NCI-H1092 (cell line): ENCODE data around the gene SNRPD3.

ENCODE experiments used
- DNase-seq: peaks from one replicate; lab custom pipeline; 2025; lab: John Stamatoyannopoulos, UW

Gene SNRPD3

DNA sequence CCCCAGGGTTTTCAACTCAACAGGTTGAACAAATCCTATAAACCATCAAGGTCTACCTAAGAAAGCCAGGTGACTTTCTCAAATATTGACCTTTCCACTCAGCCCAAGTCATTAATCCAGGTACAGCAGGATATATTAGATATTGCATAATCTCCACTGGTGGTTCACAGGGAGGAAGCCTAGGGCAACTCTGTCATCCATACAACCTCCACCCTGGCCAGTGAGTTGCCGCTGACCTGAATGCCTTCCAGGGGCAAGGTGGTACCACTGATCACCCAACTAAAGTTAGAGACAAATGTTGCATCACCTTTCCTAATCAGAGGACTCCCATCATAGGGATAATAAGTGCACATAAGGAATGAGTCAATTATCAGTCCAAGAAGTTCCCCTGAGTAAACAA lies 23.7 kb upstream of the SNRPD3 start:
- DNase-seq = no peak

DNA sequence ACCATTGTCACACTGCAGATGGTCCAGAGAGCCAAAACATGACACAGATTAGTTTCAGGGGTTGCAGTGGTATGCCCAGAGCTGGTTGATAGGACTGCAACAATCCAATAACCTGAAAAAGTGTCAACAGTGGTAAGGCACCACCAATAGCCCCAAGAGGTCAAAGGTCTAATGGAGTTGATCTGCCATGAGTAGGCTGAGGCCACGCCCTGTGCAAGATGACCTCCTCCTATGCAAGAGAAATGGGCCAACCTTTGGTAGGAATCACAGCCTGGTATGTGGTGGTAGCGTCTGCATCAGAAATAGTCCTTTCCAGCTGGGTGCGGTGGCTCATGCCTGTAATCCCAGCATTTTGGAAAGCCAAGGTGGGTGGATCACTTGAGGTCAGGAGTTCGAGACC lies 20.5 kb upstream of the SNRPD3 start:
- no peak for DNase-seq

DNA sequence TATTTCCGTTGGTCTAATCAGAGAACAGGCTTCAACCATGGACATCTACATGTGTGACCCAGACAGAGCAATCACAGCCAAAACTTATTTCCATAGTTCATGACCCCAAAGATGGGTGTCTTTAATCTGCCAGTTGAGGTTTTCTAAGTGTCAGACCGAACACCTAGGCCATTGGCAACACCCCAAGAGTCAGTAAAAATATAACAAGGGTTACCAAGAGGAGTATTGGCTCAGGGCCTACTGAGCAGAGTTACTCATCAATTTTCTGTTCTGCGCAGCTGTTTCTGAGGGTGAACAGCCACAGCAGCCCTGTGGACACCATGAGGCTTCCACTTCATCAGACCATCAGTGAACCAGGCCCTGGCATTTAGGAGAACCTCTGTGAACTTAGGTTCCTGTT lies 19.7 kb upstream of the SNRPD3 start:
- DNase-seq = no peak

GRCh38 chr22:24540470-24540869 lies 15.3 kb upstream of the SNRPD3 start:
- no peak for DNase-seq

DNA sequence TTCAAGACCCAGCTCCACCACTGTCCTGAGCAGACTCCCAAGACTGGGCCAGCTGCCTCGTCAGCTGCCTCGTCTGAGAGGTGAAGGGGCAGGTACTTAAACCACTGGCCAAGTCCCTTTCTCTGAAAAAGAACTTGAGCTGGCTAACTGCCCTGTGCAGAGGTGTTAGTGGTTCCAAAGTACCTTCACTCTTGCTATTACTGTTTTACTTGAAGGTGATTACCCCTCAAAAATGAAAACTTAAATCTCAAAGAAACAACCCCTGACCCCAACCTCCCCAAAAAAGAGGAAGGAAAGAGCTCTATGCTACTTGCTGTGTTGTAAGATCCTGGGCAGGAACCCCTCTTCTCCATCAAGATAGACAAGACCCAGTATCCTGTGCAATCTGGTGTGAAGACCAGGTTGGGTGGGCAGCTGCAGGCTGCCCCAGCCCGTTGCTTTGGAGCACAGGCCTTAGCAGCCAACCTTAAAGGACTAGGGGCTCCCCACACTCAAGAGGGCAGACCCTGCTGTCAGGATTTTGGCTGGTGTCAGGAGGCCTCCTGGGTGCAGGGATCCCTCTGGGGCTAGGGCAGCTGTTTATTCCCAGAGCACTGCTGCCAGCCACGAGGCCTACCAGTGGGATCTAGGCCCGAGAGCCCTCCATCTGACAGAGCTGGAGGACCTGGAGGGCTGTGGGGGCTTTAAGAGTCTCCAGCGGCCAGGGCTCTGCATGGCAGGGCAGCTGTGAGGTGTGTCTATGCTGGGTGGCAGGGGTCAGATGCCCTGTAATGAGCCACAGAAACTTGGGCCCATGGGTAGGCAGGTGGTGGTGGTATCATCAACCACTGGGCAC lies 13.9 kb upstream of the SNRPD3 start:
- no peak for DNase-seq

DNA sequence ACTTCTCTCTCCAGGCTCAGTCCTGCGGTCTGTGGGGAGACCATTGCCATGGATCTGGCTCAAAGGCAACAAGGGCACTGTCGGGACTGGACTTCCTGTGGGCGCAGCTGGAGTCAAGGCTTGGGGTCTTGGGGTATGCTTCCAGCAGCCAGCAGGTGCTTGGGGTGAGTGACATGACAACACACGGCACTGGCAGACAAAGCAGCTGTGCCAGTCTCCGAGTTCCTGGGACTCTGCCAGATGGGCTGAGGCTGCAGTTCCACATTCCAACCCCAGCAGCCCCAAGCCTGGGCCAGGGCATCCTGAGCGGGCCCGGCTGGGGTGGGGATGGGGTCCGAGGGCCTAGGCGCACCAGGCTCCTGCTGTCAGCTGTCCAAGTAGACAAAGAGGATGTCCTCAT lies 13.2 kb upstream of the SNRPD3 start:
- DNase-seq = no peak

DNA sequence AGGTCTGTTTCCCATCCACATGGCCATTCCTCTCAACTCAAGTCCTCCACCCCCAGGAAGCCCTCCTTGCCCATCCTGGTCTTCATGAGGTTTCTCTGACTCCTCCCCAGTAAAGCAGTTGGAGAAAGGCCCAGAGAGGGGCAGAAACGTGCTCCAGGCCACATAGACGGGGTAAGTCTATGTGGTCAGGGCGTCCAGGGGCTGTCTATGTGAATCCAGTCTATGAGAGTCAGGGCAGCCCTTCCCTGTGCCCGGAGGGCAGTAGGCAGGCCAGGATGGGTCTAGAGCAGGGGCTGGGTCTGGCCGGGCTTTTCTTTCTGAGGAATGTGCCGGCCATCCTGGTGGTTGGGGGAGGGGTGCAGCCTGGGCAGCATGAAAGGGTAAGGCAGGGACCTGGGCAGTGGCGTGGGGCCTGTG lies 12.6 kb upstream of the SNRPD3 start:
- no peak for DNase-seq

GRCh38 chr22:24543679-24544243 lies 12.0 kb upstream of the SNRPD3 start:
- DNase-seq = no peak

DNA sequence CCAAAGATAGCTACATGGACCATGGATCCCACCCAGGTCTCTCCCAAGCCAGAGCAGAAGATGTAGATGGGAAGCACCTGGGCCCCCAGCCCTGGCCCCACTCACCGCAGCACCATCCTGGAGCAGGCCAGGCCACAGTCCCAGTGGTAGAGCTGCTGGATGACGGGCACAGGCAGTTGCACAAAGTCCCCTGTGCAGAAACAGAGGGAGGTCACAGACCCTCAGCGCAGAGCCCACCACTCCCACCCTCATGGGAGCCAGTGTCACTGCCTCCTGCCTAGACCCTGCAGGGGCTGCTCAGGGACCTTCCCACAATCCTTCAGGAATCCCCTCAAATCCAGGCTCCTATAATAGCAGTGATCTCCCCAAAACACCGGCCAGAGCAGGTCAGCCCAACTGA lies 7.0 kb upstream of the SNRPD3 start:
- DNase-seq = no peak

GRCh38 chr22:24550028-24550901 lies 5.5 kb upstream of the SNRPD3 start:
- no peak for DNase-seq

- DNase-seq = no peak
Measured at GRCh38 chr22:24550902-24551435, 4.8 kb upstream of the SNRPD3 start.

DNA sequence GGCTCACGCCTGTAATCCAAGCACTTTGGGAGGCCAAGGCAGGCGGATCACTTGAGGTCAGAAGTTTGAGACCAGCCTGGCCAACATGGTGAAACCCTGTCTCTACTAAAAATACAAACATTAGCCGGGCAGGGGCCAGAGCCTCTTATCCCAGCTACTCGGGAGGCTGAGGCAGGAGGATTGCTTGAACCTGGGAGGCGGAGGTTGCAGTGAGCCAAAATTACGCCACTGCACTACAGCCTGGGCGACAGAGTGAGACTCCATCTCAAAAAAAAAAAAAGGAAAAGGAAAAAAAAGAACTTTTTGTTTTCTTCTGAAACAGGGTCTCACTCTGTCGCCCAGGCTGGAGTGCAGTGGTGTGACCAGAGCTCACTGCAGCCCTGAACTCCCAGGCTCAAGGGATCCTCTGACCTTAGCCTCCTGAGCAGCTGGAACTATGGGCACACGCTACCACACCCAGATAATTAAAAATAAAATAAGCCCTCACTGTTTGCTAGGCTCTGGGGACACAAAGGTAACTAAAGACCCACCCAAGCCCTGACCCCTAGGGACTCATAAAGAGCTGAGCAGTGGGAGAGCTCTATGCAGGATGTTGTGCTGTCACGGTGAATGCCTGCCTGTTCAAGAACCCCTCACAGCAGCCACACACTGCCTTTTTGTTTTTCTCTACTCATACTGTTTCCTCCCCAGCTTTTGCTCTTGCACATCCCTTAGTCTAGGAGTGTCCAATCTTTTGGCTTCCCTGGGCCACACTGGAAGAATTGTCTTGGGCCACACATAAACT lies 3.1 kb upstream of the SNRPD3 start:
- DNase-seq = peak; percentile 50

DNA sequence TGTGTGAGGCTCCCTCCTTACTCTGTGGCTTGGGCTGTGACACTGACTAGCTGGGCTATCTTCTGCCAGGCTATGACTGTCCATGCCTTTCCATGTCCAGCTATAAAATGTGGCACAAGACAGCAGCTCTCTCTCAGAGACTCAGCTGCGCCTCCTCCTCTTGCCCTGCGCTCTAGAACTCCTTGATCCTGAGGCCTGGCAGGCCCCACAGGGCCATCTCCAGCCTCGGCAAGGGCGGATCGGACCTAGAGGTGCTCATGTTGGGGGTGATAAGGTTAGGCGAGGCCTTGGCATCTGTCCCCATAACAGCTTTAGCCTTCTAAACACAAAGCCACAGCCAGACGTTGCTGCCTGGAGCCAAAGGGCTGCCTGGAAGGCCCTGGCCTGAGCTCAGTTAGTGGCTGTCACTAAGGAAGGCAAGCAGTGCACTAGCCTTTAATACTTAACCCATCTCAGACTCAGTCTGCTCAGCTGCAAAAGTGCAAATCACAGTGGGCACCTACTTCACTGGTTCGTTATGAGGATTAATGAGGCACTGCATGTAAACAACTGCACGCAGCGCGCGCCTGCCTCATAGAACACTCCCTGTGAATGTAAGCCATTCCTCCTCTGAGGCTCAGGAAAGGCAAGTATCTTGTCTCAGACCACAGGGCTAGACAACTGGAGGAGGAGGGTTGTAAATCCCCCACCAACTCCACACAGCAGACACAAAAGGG lies 2.0 kb upstream of the SNRPD3 start:
- no peak for DNase-seq

DNA sequence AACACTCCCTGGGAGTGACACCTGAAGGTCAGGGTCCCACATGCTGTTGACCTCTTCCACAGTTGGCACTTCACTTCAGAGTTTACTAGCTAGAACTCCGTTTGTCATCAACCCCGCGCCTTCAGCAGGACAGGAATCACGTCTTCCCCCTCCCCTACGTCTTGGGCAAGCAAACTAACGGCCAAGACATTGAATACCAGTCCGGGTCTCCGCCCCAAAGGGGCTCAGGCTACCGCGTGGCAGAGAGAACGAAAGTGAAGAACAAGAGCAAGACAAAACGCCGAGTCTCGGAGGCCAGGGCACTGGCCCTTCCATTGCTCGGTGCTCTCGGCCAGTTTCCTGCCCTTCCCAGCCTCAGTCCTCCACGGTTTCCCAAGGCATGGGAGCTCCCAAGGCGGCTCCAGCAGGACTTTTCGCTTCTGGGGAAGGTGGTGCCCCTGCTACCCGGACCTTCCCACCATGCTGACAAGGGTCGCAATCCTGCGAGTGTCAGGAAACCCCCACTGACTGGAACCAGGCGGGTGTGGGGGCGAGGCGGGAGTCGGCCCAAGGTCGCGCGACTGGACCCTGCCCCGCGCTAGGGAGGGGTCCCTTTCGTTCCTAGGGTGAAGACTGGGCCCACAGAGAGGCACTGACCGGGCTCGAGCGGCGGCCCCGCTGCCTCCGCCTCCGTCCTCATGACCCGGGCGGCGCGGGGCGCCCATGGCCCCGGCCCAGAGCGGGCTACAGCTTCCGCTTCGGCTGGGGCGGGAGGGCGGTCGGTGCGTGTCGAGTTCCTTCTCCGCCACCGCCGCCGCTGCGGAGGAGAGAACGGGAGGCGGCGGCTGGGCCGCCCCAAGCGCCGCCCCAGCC lies 1.3 kb upstream of the SNRPD3 start, which contains the start of gene GUCD1:
TSS of gene GUCD1 (minus strand) at position 826 of the 852 bp plus-strand sequence. CDS start at position 679, 147 bp downstream.
- DNase-seq = peak; percentile 6

GRCh38 chr22:24559471-24559870 lies 3.7 kb downstream of the SNRPD3 start:
- no peak for DNase-seq

DNA sequence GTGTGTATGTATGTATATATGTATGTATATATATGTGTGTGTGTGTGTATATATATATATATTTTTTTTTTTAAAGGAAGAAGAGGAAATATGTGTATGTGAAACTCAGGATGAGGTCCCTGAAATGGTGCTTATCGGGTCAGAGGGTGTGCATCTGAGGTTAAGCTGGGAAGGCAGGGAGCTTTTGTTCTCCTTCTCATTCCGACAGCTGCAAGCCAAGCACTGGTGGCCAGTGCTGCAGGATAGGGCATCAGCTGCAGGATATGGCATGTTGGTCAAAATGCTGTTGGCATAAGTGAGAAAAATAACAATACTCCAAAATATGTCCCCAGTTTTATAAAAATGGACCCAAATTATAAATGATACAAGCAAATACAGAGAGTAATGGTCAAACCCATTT lies 7.4 kb downstream of the SNRPD3 start:
- no peak for DNase-seq

DNA sequence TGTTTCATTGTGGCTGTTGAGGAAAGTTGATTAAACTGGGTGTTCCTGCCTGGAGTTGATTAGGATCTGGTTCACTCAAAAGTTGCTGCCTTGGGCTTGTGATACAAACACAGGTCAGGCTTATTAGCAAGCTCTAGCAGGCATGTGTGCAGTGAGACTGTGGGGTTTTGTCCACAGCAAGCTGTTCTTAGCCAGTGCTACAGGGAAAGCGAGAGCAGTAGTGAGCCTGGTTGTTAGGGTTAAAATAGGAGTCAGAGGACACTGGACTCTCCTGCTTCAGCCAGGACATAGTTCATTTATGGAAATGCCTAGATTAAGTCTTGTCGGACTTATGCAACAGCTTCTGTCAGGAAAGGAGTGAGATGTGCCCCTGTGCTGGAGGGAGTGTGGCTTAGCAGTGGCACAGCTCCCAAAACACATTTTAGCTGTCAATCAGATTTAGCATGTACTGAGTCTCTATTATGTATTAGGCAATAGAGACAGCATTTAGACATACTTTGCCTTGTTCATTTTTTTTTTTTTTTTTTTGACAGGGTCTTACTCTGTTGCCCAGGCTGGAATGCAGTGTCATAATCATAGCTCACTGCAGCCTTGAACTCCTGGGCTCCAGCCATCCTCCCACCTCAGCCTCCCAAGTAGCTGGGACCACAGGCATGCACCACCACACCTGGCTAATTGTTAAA lies 8.7 kb downstream of the SNRPD3 start:
- no peak for DNase-seq

DNA sequence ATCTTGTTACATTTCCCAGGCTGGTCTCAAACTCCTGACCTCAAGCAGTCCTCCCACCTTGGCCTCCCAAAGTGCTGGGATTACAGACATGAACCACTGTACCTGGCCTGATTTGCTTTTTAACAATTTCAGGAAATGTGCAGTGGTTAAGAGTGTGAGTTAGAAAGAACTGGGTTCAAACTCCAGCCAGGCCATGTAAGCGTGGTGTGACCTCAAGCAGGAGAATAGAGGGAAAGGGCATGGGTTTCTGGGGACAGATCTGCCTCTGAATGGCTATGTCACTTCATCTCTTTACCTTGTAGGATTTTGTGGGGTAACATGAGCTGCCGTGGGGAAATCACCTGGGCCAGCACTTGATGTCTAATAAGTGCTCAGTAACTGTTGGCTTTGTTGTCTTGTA lies 9.3 kb downstream of the SNRPD3 start:
- no peak for DNase-seq

GRCh38 chr22:24566899-24567511 lies 11.2 kb downstream of the SNRPD3 start:
- DNase-seq = no peak
